GM12865 (cell line): ENCODE data around the gene KDM4E.

Experiments
- DNase-seq: peaks from one replicate; pipeline ENCODE4 v3.0.0; 2010; ENCODE audit warnings: low read depth
- H3K4me3 ChIP-seq: 2 replicates; pipeline ENCODE4 v1.5.1; 2011; ENCODE audit warnings: mild to moderate bottlenecking, low read depth, low read length, control low read depth
- CTCF ChIP-seq: IDR thresholded peaks from 2 replicates; pipeline ENCODE4 v1.5.1; 2011; ENCODE audit warnings: low read length, control low read depth, low read depth, inconsistent platforms; ENCODE audit not compliant: insufficient read depth; ENCODE audit errors: missing control alignments

The KDM4E gene

GRCh38 chr11:95050595-95051202 lies 25.6 kb downstream of the KDM4E start:
- no peak for DNase-seq
- H3K4me3 ChIP-seq, result no peak overlapping the region
- TF ChIP-seq CTCF, result no peak

- no peak for TF ChIP-seq CTCF
- H3K4me3 ChIP-seq, result no peak overlapping the region
- no peak for DNase-seq
Observed at GRCh38 chr11:95054356-95054755, 29.3 kb downstream of the KDM4E start.

GRCh38 chr11:95055283-95055897 lies 30.3 kb downstream of the KDM4E start:
- DNase-seq, result peak; percentile 56
- no peak for TF ChIP-seq CTCF
- no peak overlapping the region for H3K4me3 ChIP-seq

GRCh38 chr11:95057959-95058358 lies 32.9 kb downstream of the KDM4E start:
- DNase-seq, result no peak
- no peak for TF ChIP-seq CTCF
- no peak overlapping the region for H3K4me3 ChIP-seq

- DNase-seq, result no peak
- TF ChIP-seq CTCF, result no peak
Observed at GRCh38 chr11:95058621-95059020, 33.6 kb downstream of the KDM4E start.

GRCh38 chr11:95059046-95059445 lies 34.0 kb downstream of the KDM4E start:
- no peak overlapping the region for H3K4me3 ChIP-seq
- no peak for DNase-seq
- no peak for TF ChIP-seq CTCF

More at GRCh38 chr11:95058621-95059020, 33.6 kb downstream of the KDM4E start:
- no peak overlapping the region for H3K4me3 ChIP-seq

- no peak for DNase-seq
- TF ChIP-seq CTCF, result no peak
- no peak overlapping the region for H3K4me3 ChIP-seq
Observed at GRCh38 chr11:95065336-95065735, 40.3 kb downstream of the KDM4E start.
